C1 segment of cervical spinal cord (tissue), 14 donors: ENCODE results near the gene CENPM.
"Not testable (repeated sequence)": the region's sequence is repeated elsewhere in the genome, so short reads cannot be mapped to it uniquely, and the experiment has no call there.

Experiments used
- DNase-seq, 14 donors: peaks; one replicate each; lab custom pipeline; 2025; lab: John Stamatoyannopoulos, UW

CENPM gene

DNA sequence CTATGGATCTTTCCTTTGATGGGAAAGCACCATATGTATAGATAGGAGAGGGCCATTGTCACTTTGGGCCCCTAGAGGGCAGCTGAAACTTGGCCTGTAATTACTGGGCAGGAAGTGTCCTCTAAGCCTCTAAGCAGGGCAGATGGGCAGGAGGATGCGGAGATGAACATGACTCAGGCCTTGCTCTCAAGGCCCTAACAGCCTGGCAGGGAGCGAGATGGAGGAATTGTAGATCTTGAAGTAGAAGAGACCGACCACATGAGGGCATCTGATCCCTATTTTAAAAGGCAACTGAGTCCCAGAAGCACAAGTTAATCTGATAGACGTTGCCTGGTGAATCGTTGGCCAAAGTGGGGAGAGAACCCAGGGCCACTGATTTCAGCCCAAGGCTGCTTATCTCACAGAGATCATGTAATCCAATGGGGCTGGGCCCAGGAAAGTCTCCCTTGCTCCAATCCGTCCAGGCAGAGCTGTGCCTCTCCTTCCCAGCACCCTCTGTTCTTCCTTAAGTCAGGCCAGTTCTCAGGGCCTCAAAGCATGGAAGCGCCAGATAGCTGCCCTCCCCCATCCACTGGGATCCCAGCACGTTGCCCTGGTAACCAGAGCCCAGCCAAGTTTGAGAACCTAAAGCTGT, 19.8 kb upstream of the CENPM start:
- peak in 10 of 14 donors; percentile 23 to 67 (median 53) for DNase-seq

- DNase-seq = no peak
Observed at GRCh38 chr22:41966225-41966606, 19.3 kb upstream of the CENPM start.

DNA sequence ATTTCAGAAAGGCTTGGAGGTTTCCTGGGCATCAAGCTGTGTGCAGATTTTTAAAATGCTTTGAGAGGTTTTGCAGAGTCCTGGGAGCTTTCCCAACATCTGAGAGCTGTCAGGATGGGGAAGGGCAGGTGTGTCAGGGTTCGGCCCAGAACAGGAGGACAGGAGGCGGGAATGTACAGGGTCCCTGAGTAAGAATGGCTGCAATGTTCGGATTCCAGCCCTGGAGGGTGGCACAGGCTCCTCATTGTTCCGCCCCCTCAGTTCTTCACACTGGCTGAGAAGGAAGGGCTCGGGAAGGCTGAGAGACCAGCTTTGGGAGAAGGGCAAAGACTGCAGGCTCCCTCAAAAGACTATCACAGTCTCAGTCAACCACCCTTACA, 17.1 kb upstream of the CENPM start:
- DNase-seq = peak in 2 of 14 donors; percentile 46 to 50

DNA sequence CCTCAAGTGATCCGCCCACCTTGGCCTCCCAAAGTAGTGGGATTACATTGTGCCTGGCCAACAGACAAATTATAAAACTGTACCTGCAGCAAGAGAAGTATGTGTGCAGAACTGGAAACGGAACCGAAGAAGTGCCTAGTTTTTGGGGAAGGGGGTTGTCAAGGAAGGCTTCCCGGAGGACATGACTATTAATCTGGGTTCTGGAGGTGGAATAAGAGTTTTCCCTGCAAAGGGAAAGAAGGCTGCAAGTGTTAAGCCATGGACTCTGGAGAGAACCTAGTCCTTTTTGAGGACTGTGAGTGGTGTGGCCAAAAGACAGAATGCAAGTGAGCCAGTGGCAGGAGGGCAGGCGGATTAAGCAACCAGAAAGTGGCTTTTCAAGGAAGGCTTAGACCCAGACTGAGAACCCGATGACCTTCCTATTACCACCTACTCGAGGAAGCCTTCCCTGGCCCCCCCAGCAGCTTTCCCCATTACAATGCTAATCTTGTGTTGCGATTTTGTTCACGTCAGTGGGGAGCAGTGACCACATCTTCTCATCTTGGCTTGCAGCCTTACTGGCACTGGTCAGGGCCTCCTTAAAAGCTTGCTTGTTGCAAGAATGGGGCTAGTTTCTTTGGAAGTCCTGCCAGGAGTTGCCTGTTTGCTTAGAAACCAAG, 16.6 kb upstream of the CENPM start:
- DNase-seq = peak in 10 of 14 donors; percentile 17 to 63 (median 46)

DNA sequence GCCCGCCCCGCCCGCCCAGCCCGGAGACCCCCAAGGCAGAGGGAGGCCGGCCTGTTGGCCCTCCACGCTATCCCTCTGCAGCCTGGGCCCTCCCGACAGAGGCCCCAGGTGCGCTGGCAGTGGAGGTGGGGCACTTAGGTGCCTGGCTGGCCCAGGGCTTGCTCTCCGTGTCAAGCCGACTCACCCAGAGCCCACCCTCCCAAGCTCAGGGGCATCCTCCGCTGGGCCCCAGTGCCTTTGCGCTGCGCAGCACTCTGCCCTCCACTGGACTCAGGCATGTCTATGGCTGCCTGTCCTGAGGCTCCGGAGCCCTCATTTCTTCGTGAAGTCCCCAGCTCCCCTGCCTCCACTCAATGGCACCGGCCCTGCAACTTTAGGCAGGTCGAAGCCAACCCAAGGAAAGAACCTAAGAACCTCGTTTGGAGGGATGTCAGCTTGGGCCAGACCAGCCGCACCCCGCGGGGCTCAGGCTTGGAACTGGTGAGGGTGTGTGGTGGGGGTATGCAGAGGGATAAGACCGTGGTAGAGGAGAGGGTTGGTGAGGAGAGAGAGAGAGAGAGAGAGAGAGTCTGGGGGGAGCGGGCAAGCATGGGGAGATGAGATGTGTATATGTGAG, 11.1 kb upstream of the CENPM start:
- no peak for DNase-seq

DNA sequence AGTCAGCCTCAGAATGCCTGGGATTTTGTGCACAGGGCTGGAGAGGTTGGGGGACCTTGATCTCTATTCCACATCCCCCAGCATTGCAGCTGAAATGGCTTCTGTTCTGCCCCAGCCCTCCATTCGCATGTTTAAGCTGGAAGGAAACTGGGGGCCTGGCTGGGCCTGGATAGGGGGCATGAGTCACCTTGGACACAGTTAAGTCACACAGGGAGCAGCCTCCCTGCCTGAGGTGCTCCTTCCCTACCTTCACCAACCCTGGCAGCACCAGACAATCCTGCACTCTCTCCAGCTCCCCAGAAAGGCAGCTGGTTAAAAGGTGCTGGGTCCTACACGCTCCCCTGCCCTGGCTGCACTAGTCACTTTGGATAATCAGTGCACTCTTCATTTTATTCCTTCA, 5.8 kb upstream of the CENPM start:
- peak in 1 of 14 donors; percentile 39 for DNase-seq

GRCh38 chr22:41951898-41952474, 5.0 kb upstream of the CENPM start, which contains the start of gene SMIM45:
SMIM45 (plus strand) TSS chr22:41952150.
- peak in 12 of 14 donors; percentile 30 to 92 (median 72) for DNase-seq

- DNase-seq = no peak
Observed at GRCh38 chr22:41949297-41949965, 2.5 kb upstream of the CENPM start.

- not testable (repeated sequence) for DNase-seq
Observed at GRCh38 chr22:41948928-41949296, 2.0 kb upstream of the CENPM start.

DNA sequence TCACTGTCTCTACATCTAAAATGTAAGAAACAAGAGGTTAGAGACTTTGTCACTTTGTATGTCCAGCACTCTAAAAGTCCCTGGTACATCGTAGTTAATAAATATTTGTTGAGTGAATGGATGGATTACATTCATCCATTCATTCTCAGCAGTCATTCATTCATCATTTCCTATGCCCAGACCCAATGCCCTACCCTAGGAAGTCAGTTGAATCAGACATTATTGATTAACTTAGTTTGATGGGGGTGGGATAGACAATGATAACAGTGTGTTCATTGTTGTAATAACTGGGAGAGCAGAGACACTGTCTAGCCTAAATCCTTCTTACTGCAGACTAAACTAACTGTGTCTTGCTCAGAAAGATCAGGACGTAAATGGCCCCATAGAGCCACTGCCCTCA, 1.2 kb upstream of the CENPM start:
- no peak for DNase-seq

DNA sequence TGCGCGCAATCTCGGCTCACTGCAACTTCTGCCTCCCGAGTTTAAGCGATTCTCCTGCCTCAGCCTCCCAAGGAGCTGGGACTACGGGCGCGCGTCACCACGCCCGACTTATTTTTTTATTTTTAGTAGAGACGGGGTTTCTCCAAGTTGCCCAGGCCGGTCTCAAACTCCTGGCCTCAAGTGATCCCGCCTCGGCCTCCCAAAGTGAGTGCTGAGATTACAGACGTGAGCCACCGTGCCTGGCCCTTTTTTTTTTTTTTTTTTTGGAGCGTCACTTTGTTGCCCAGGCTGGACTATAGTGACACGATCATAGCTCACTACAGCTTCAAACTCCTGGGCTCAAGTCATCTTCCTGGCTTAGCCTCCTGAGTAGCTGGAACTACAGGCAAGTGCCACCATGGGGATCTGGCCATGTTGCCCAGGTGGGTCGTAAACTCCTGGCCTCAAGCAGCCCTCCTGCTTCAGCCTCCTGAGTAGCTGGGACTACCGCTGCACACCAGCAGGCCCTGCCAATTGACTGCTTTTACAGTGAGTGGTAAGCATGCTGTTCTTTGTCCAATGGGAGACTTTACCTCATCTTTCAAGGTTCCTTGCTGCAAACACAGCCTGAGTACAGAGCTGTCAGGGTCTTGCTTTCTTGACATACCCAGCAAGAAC, 600 bp upstream of the CENPM start:
- no peak for DNase-seq

DNA sequence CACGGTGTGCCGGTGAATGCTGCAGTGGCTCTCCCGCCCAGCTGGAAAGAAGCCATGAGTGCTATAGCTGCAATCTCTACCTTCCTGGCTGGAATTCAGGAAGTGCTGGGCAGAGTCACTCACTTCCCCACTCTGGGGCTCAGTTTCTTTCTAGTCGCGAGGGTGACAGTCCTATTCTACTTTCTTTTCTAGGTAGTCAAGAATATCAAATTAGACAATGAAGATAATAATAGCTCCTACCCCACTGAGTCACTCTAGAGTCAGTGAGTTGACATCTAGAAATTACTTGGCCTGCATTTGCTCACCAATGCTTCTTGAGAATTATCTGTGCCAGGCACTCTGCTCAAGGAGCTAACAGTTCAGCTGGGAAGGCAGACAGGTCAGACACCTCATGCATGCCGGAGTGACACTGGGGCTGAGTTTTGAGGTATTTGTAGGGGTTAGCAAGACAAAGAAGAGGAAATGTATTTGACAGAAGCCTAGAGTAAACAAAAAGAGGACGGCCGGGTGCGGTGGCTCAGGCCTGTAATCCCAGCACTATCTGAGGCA, 3.2 kb downstream of the CENPM start:
- no peak for DNase-seq

GRCh38 chr22:41940832-41941765, 5.9 kb downstream of the CENPM start:
- peak in 13 of 14 donors; percentile 21 to 85 (median 72) for DNase-seq

GRCh38 chr22:41939981-41940831, 6.7 kb downstream of the CENPM start:
- DNase-seq = peak in 9 of 14 donors; percentile 14 to 71 (median 43)

DNA sequence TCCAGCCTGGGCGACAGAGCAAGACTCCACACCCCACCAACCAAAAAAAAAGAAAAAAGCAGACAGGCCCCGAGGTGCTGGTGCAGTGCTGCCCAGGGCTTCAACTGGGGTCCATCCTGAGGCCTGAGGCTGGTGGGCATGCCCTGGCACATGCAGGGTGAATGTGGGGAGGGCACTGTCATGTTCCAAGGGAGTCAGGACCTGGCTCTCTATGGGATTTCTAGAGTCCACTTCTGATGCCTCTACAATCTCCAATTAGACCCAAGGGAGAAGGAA, 10.1 kb downstream of the CENPM start:
- DNase-seq = no peak

GRCh38 chr22:41935509-41935908, 11.4 kb downstream of the CENPM start:
- no peak for DNase-seq

DNA sequence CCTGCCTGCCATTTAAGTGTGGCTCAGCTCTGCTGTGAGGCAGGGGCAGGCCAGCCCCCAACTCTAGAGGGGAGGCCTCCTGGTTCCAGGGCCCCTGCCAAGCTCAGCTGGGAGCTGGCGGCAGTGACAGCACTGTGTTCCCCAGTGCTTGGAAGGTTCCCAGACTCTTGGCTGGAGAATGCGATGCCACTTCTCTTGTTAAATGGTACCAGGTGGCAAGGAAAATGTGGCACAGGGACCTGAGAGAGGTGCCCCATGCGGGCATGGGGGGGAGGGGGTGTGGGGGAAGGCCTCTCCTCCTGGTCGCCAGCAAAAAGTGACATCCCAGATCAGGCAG, 12.0 kb downstream of the CENPM start:
- peak in 9 of 14 donors; percentile 15 to 99 (median 25) for DNase-seq

GRCh38 chr22:41934284-41935014, 12.5 kb downstream of the CENPM start:
- peak in 1 of 14 donors; percentile 99 for DNase-seq
